ENCODE results near the gene MDP1.
"Not testable (repeated sequence)": the region's sequence is repeated elsewhere in the genome, so short reads cannot be mapped to it uniquely, and the experiment has no call there.

DNA sequence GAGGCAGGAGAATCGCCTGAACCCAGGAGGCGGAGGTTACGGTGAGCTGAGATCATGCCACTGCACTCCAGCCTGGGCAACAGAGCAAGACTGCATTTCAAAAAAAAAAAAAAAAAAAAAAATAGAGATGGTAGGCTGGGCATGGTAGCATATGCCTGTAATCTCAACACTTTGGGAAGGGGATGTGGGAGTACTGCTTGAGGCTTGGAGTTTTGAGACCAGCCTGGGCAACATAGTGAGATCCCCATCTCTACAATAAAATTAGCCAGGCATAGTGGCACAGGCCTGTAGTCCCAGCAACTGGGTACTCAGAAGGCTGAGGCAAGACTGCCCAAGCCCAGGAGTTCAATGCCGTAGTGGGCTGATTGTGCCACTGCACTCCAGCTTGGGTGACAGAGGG is 7.1 kb upstream of the MDP1 start:
- TF ChIP-seq, protein P1, sequence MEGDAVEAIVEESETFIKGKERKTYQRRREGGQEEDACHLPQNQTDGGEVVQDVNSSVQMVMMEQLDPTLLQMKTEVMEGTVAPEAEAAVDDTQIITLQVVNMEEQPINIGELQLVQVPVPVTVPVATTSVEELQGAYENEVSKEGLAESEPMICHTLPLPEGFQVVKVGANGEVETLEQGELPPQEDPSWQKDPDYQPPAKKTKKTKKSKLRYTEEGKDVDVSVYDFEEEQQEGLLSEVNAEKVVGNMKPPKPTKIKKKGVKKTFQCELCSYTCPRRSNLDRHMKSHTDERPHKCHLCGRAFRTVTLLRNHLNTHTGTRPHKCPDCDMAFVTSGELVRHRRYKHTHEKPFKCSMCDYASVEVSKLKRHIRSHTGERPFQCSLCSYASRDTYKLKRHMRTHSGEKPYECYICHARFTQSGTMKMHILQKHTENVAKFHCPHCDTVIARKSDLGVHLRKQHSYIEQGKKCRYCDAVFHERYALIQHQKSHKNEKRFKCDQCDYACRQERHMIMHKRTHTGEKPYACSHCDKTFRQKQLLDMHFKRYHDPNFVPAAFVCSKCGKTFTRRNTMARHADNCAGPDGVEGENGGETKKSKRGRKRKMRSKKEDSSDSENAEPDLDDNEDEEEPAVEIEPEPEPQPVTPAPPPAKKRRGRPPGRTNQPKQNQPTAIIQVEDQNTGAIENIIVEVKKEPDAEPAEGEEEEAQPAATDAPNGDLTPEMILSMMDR (IDR thresholded peaks at IDR 0.05) = not testable (repeated sequence)
- TF ChIP-seq RCOR1 (IDR thresholded peaks at IDR 0.05; ENCODE audit: low read length); POLR2AphosphoS5 (IDR thresholded peaks at IDR 0.05; ENCODE audit: low read depth, low read length); FOXM1 (IDR thresholded peaks at IDR 0.05; ENCODE audit: low read depth); CHD2 (IDR thresholded peaks at IDR 0.05; ENCODE audit: low read length, partially characterized antibody); REST (IDR thresholded peaks at IDR 0.05; ENCODE audit: low read depth, low read length); EZH2phosphoT487 (IDR thresholded peaks at IDR 0.05; ENCODE audit: borderline replicate concordance, low read depth); TAF1 (IDR thresholded peaks at IDR 0.05; ENCODE audit: borderline replicate concordance, low read depth, low read length); SIN3A (IDR thresholded peaks at IDR 0.05; ENCODE audit: borderline replicate concordance, low read depth, low read length); ELF1 (IDR thresholded peaks at IDR 0.05); RAD21 (IDR thresholded peaks at IDR 0.05; ENCODE audit: low read length): not testable (repeated sequence)
- TF ChIP-seq, protein P2, sequence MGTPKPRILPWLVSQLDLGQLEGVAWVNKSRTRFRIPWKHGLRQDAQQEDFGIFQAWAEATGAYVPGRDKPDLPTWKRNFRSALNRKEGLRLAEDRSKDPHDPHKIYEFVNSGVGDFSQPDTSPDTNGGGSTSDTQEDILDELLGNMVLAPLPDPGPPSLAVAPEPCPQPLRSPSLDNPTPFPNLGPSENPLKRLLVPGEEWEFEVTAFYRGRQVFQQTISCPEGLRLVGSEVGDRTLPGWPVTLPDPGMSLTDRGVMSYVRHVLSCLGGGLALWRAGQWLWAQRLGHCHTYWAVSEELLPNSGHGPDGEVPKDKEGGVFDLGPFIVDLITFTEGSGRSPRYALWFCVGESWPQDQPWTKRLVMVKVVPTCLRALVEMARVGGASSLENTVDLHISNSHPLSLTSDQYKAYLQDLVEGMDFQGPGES (IDR thresholded peaks at IDR 0.05; ENCODE audit: low read depth, low read length) = not testable (repeated sequence)

Data from SK-N-SH (cell line).